ENCODE measurements around the gene CCNDBP1. TPM values are rescaled to one million over a fixed set of nuclear protein-coding genes. Genes with fewer than 3 reads are reported as not detected.
"Not testable (repeated sequence)": the region's sequence is repeated elsewhere in the genome, so short reads cannot be mapped to it uniquely, and the experiment has no call there.

CCNDBP1 gene
- polyA plus RNA-seq, 1 of the 3 experiments (the other 2 are of a cell fraction) = 63.6 TPM

GRCh38 chr15:43225201-43225949 lies 40.2 kb downstream of the CCNDBP1 start (continued):
- TF ChIP-seq IRF3 (IDR thresholded peaks at IDR 0.05; ENCODE audit: low read depth, low read length) (no peak), CTCF (IDR thresholded peaks at IDR 0.05) (peak; percentile 71), GATA2 (CRISPR knock-in tag; IDR thresholded peaks at IDR 0.05) (no peak), YY1 (IDR thresholded peaks at IDR 0.05; ENCODE audit: low read depth) (no peak), MEF2A (IDR thresholded peaks at IDR 0.05; ENCODE audit: borderline replicate concordance, low read depth) (no peak), RAD21 (IDR thresholded peaks at IDR 0.05; ENCODE audit: low read length) (peak; percentile 72), FOSL2 (IDR thresholded peaks at IDR 0.05; ENCODE audit: borderline replicate concordance, low read depth) (no peak), RFX5 (IDR thresholded peaks at IDR 0.05; ENCODE audit: low read length) (no peak), TEAD4 (IDR thresholded peaks at IDR 0.05; ENCODE audit: borderline replicate concordance, insufficient read depth) (no peak), SMC3 (IDR thresholded peaks at IDR 0.05; ENCODE audit: low read depth, low read length) (peak; percentile 75), NRF1 (IDR thresholded peaks at IDR 0.05; ENCODE audit: low read depth, low read length) (no peak), TAF1 (IDR thresholded peaks at IDR 0.05; ENCODE audit: borderline replicate concordance, low read depth, low read length) (no peak), RCOR1 (IDR thresholded peaks at IDR 0.05; ENCODE audit: low read length) (no peak)

GRCh38 chr15:43225950-43226255 lies 40.7 kb downstream of the CCNDBP1 start:
- H3K27me3 ChIP-seq (ENCODE audit: insufficient read depth) = peaks cover 18% of the 10 kb centered on the region; the same call in 1 of the 2 replicates
- CTCF ChIA-PET = interaction anchor here (1.0 to 8.2 kb wide), 25 partner anchors 10 to 1116 kb away, joined by 3 to 167 read pairs (median 9); partner anchors contain the start of gene TGM5
- not testable (repeated sequence) for H3K4me2 ChIP-seq; H4K20me1 ChIP-seq (ENCODE audit: insufficient read depth); H3K9ac ChIP-seq; DNase-seq; H3K4me1 ChIP-seq (ENCODE audit: control insufficient read depth in 1 of 2, insufficient read depth in 2 of 2, low read depth in 1 of 2, low read length in 1 of 2); H2AFZ ChIP-seq (ENCODE audit: low read depth); H3K9me3 ChIP-seq; H3K79me2 ChIP-seq (ENCODE audit: insufficient read depth); H3F3A ChIP-seq (replicated peaks; ENCODE audit: insufficient read depth); H3K36me3 ChIP-seq (replicated peaks in 1 of 2; ENCODE audit: control insufficient read depth in 1 of 2, insufficient read depth in 2 of 2, low read length in 1 of 2); H3K4me3 ChIP-seq (ENCODE audit: low read depth in 2 of 2, low read length in 1 of 2); H3K9me2 ChIP-seq; H3K27ac ChIP-seq (ENCODE audit: low read depth in 2 of 2, low read length in 1 of 2)
- 82% methylated on average over 12 of the region's 12 CpGs for WGBS (ENCODE audit: low lambda C conversion rate)
- POLR2A ChIA-PET = interaction anchor here (1.0 kb wide), 1 partner anchor 60 kb away, joined by 3 read pairs; no protein-coding TSS in a partner anchor
